GM23248 (cell line): ENCODE measurements around the gene COL23A1. TPM values are rescaled to one million over a fixed set of nuclear protein-coding genes. Genes with fewer than 3 reads are reported as not detected.

Experiments used
- DNase-seq: peaks from one replicate; pipeline ENCODE4 v3.0.0-alpha.2; 2015
- H2AFZ ChIP-seq: fragments of 200-600 bp; sonication (generic); 2 replicates; pipeline ENCODE4 v1.6.1; 2016; ENCODE audit warnings: antibody characterized with exemption
- H3F3A ChIP-seq: fragments of 200-600 bp; sonication (generic); 2 replicates; pipeline ENCODE4 v1.6.1; 2016; ENCODE audit warnings: mild to moderate bottlenecking, antibody characterized with exemption, mixed run types; ENCODE audit not compliant: insufficient read depth
- H3K27ac ChIP-seq: fragments of 200-600 bp; sonication (generic); 2 replicates; pipeline ENCODE4 v1.5.1; 2016; ENCODE audit warnings: mild to moderate bottlenecking
- H3K27me3 ChIP-seq: fragments of 200-600 bp; sonication (generic); replicated peaks from 2 replicates; pipeline ENCODE4 v1.6.1; 2016; ENCODE audit warnings: mild to moderate bottlenecking; ENCODE audit not compliant: insufficient read depth
- H3K36me3 ChIP-seq: fragments of 200-600 bp; sonication (generic); 2 replicates; pipeline ENCODE4 v1.6.1; 2016; ENCODE audit warnings: low read depth, mild to moderate bottlenecking
- H3K4me1 ChIP-seq: fragments of 200-600 bp; sonication (generic); 2 replicates; pipeline ENCODE4 v1.6.1; 2016; ENCODE audit warnings: mild to moderate bottlenecking; ENCODE audit not compliant: insufficient read depth
- H3K4me2 ChIP-seq: fragments of 200-600 bp; sonication (generic); one replicate; pipeline ENCODE4 v1.6.1; 2016; ENCODE audit warnings: mild to moderate bottlenecking; ENCODE audit not compliant: unreplicated experiment
- H3K4me3 ChIP-seq: fragments of 200-600 bp; sonication (generic); 2 replicates; pipeline ENCODE4 v1.5.1; 2016; ENCODE audit warnings: mild to moderate bottlenecking
- H3K79me2 ChIP-seq: fragments of 200-600 bp; sonication (generic); 2 replicates; pipeline ENCODE4 v1.6.1; 2016; ENCODE audit warnings: mild to moderate bottlenecking; ENCODE audit not compliant: insufficient read depth
- H3K9ac ChIP-seq: fragments of 200-600 bp; sonication (generic); 2 replicates; pipeline ENCODE4 v1.6.1; 2016; ENCODE audit warnings: mild to moderate bottlenecking
- H3K9me2 ChIP-seq: fragments of 200-600 bp; sonication (generic); 2 replicates; pipeline ENCODE4 v1.6.1; 2016; ENCODE audit warnings: mixed run types, mild to moderate bottlenecking, moderate library complexity; ENCODE audit not compliant: insufficient read depth
- H3K9me3 ChIP-seq: fragments of 200-600 bp; sonication (generic); one replicate; pipeline ENCODE4 v1.6.1; 2017; ENCODE audit warnings: low read depth
- H4K20me1 ChIP-seq: fragments of 200-600 bp; sonication (generic); 2 replicates; pipeline ENCODE4 v1.6.0; 2016; ENCODE audit not compliant: insufficient read depth
- EZH2 ChIP-seq: fragments of 200-600 bp; sonication (generic); IDR thresholded peaks from 2 replicates; pipeline ENCODE4 v1.6.1; 2018; ENCODE audit warnings: antibody characterized with exemption, mild to moderate bottlenecking; ENCODE audit not compliant: insufficient read depth, poor library complexity, severe bottlenecking
- EZH2phosphoT487 ChIP-seq: fragments of 200-600 bp; sonication (generic); IDR thresholded peaks from 2 replicates; pipeline ENCODE4 v1.6.1; 2018; ENCODE audit warnings: antibody characterized with exemption, moderate library complexity, mild to moderate bottlenecking, low read depth; ENCODE audit not compliant: insufficient read depth
- WGBS, 2 experiments: methylation state at CpG; one replicate each; pipeline ENCODE4 v1.1.6; 2015 to 2017; ENCODE audit warnings: low lambda C conversion rate in 2 of 2, low coverage in 1 of 2; ENCODE audit errors: missing lambda C conversion rate in 2 of 2; 5-methylcytosine and 5-hydroxymethylcytosine counted together
- in situ Hi-C: fragments of 300-500 bp; cut with MboI; formaldehyde crosslinking; loops from 2 replicates; pipeline ENCODE4 v1.15.0; 2020
- polyA plus RNA-seq: library from polyadenylated mRNA; unstranded; fragments of >200 nt; fragmentation: Nextera tagmentation; extraction: Ambion mirVana; gene quantifications from 2 replicates; pipeline ENCODE4 v1.2.1, GENCODE V29; 2016
- total RNA-seq: library from RNA; depleted of rRNA; stranded (reverse); fragments of >200 nt; shearing (Covaris generic); gene quantifications from 2 replicates; pipeline ENCODE4 v1.2.3, GENCODE V29; 2014

Gene COL23A1
- total and polyA plus RNA-seq, 2 experiments from 2014 or later: not detected

DNA sequence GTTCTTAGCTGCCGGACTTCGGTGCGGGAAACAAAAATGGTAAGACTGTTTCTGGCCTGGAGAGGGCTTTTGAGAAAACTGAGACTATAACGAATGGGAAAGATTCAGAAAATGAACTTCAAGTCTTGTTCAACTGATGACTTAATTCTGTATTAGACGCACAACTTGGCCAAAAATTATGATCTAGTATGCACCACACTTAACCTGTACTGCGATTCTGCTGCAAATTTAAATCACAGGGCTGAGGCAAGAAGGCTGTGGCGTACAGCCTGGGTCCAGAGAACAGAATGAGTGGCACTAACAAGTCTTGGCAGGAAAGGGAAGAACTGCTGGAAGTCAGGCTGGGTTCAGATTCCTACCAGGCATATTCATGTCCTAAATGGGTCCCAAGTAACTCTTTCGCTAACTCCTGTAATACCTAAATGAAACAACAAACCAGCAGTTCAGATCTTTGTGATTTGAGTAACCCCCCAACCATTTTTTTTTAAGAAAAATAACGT is 781 bp upstream of the COL23A1 start:
- Histone ChIP-seq H4K20me1 (no peaks in the 10 kb centered on the region), H3K9ac (no peak overlapping the region), H3K9me2 (no peaks in the 10 kb centered on the region), H3K36me3 (peaks cover 15% of the 10 kb centered on the region), H3K4me3 (peak overlapping the region; percentile 62), H3K9me3 (no peaks in the 10 kb centered on the region), H2AFZ (peak overlapping the region; percentile 49), H3K4me2 (peak overlapping the region; percentile 74), H3K27ac (no peak overlapping the region), H3K79me2 (no peaks in the 10 kb centered on the region), H3F3A (peaks cover 31% of the 10 kb centered on the region), H3K27me3 (peaks cover 20% of the 10 kb centered on the region), H3K4me1 (peaks cover 12% of the 10 kb centered on the region; the same call in 1 of the 2 replicates)
- WGBS, 2 experiments: 11% methylated on average over 9 of the region's 9 CpGs
- in situ Hi-C loops: no loop called here
- TF ChIP-seq EZH2phosphoT487 (no peak), EZH2 (no peak)
- peak; percentile 57 for DNase-seq

- no peaks in the 10 kb centered on the region for H3K9me3 ChIP-seq
- no peak overlapping the region for H3K9ac ChIP-seq
- no peak for TF ChIP-seq EZH2
- TF ChIP-seq EZH2phosphoT487: no peak
- H3K79me2 ChIP-seq: no peaks in the 10 kb centered on the region
- H3K27ac ChIP-seq: no peak overlapping the region
- peak; percentile 61 for DNase-seq
- peak overlapping the region; percentile 74 for H3K4me2 ChIP-seq
- H2AFZ ChIP-seq: no peak overlapping the region
- peaks cover 12% of the 10 kb centered on the region; the same call in 1 of the 2 replicates for H3K4me1 ChIP-seq
- H3K4me3 ChIP-seq: peak overlapping the region; percentile 62
- H4K20me1 ChIP-seq: no peaks in the 10 kb centered on the region
- no peaks in the 10 kb centered on the region for H3K9me2 ChIP-seq
- H3K36me3 ChIP-seq: no peaks in the 10 kb centered on the region
- peaks cover 20% of the 10 kb centered on the region for H3K27me3 ChIP-seq
- H3F3A ChIP-seq: peaks cover 16% of the 10 kb centered on the region
- WGBS, 2 experiments: 43% methylated on average over 63 to 72 of the region's 91 CpGs
- in situ Hi-C loops: no loop called here
These were observed 733 bp downstream of the COL23A1 start for GRCh38 chr5:178589180-178590140.

- H3K9me2 ChIP-seq: no peaks in the 10 kb centered on the region
- WGBS, 2 experiments: 79 to 80% methylated on average over 8 of the region's 8 CpGs
- in situ Hi-C loops: no loop called here
- H3K79me2 ChIP-seq: no peaks in the 10 kb centered on the region
- no peak overlapping the region for H2AFZ ChIP-seq
- no peak for DNase-seq
- H4K20me1 ChIP-seq: no peaks in the 10 kb centered on the region
- H3K9ac ChIP-seq: no peak overlapping the region
- H3K9me3 ChIP-seq: no peaks in the 10 kb centered on the region
- no peak for TF ChIP-seq EZH2phosphoT487
- TF ChIP-seq EZH2: no peak
- H3K4me3 ChIP-seq: no peak overlapping the region
- H3K27ac ChIP-seq: no peak overlapping the region
- H3K36me3 ChIP-seq: no peaks in the 10 kb centered on the region
- H3F3A ChIP-seq: peaks cover 16% of the 10 kb centered on the region
- H3K4me1 ChIP-seq: peaks cover 12% of the 10 kb centered on the region; the same call in 1 of the 2 replicates
- peaks cover 20% of the 10 kb centered on the region for H3K27me3 ChIP-seq
- H3K4me2 ChIP-seq: no peak overlapping the region
These were observed 1.4 kb downstream of the COL23A1 start for GRCh38 chr5:178588769-178589168.

- peaks cover 16% of the 10 kb centered on the region for H3F3A ChIP-seq
- no peak overlapping the region for H3K27ac ChIP-seq
- DNase-seq: no peak
- TF ChIP-seq EZH2 (no peak), EZH2phosphoT487 (no peak)
- no peaks in the 10 kb centered on the region for H3K9me3 ChIP-seq
- 35 to 37% methylated on average over 12 to 13 of the region's 13 CpGs for WGBS, 2 experiments
- no peaks in the 10 kb centered on the region for H4K20me1 ChIP-seq
- no peak overlapping the region for H3K9ac ChIP-seq
- H3K4me2 ChIP-seq: no peak overlapping the region
- H3K36me3 ChIP-seq: no peaks in the 10 kb centered on the region
- no peaks in the 10 kb centered on the region for H3K9me2 ChIP-seq
- peaks cover 12% of the 10 kb centered on the region; the same call in 1 of the 2 replicates for H3K4me1 ChIP-seq
- H3K27me3 ChIP-seq: peaks cover 20% of the 10 kb centered on the region
- H3K79me2 ChIP-seq: no peaks in the 10 kb centered on the region
- no peak overlapping the region for H3K4me3 ChIP-seq
- no peak overlapping the region for H2AFZ ChIP-seq
- in situ Hi-C loops: no loop called here
These were observed 2.2 kb downstream of the COL23A1 start for GRCh38 chr5:178587763-178588611.
